Subcutaneous abdominal adipose tissue (tissue), 5 donors: ENCODE measurements around the gene HNRNPA1.
A peak's percentile ranks its signal among the peaks of the same experiment; 100 is the strongest.
"Not testable (repeated sequence)": the region's sequence is repeated elsewhere in the genome, so short reads cannot be mapped to it uniquely, and the experiment has no call there.

Experiments used
- H3K27ac ChIP-seq: one replicate; pipeline ENCODE4 v1.7.0; 2013; ENCODE audit warnings: low read depth, mild to moderate bottlenecking, inconsistent platforms, low read length, moderate library complexity
- H3K27me3 ChIP-seq, 5 donors: one replicate each; pipeline ENCODE4 v1.7.0; 2013; ENCODE audit warnings: low read length in 5 of 5, inconsistent platforms in 1 of 5; ENCODE audit not compliant: control insufficient read depth in 5 of 5, insufficient read depth in 4 of 5
- H3K36me3 ChIP-seq, 5 donors: one replicate each; pipeline ENCODE4 v1.7.0; 2013; ENCODE audit warnings: low read length in 5 of 5; ENCODE audit not compliant: control insufficient read depth in 5 of 5, insufficient read depth in 5 of 5
- H3K4me1 ChIP-seq, 5 donors: one replicate each; pipeline ENCODE4 v1.7.0; 2013; ENCODE audit warnings: low read length in 5 of 5, mild to moderate bottlenecking in 3 of 5, moderate library complexity in 1 of 5; ENCODE audit not compliant: control insufficient read depth in 5 of 5, insufficient read depth in 5 of 5
- H3K4me3 ChIP-seq, 5 donors: one replicate each; pipeline ENCODE4 v1.7.0; 2013; ENCODE audit warnings: low read length in 5 of 5, low read depth in 1 of 5
- H3K9ac ChIP-seq, 5 donors: one replicate each; pipeline ENCODE4 v1.7.0; 2013; ENCODE audit warnings: low read length in 5 of 5, mild to moderate bottlenecking in 4 of 5, moderate library complexity in 3 of 5
- H3K9me3 ChIP-seq, 5 donors: one replicate each; pipeline ENCODE4 v1.7.0; 2013; ENCODE audit warnings: low read length in 5 of 5; ENCODE audit not compliant: control insufficient read depth in 5 of 5
- donor health status: healthy.
- donor health status: healthy.
- donor health status: healthy.
- donor health status: healthy.
- donor health status: healthy.

The HNRNPA1 gene

GRCh38 chr12:54270345-54270744 is 10.2 kb upstream of the HNRNPA1 start:
- H3K36me3 ChIP-seq, result peaks cover 0 to 10% (median 4%) of the 10 kb centered on the region in 5 donors
- H3K27me3 ChIP-seq, result no peaks in the 10 kb centered on the region
- H3K9me3 ChIP-seq, result no peaks in the 10 kb centered on the region
- no peak overlapping the region for H3K27ac ChIP-seq
- H3K9ac ChIP-seq, result no peak overlapping the region
- H3K4me1 ChIP-seq, result no peaks in the 10 kb centered on the region
- no peak overlapping the region for H3K4me3 ChIP-seq

DNA sequence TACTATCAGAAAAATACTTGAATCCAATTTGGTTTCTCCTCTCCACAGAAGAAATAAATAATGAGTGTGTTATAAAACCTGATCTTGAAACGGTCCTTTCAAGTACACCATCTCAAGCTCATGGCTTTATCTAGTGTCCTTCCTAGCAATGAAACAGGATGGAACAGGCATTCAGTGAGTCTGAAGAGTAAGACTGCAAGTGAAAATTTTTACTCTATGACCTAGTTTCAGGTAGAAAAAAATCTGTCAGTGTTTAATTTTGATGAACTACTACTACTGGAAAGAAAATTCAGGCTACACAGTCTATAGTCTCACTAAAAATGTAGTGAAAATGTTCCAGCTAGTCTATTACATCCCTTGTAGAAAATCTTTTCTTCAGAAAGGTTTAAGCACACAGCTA is 8.3 kb upstream of the HNRNPA1 start:
- Histone ChIP-seq H3K9me3 (no peaks in the 10 kb centered on the region), H3K4me3 (no peak overlapping the region), H3K9ac (no peak overlapping the region), H3K36me3 (peaks cover 0 to 10% (median 4%) of the 10 kb centered on the region in 5 donors), H3K4me1 (no peaks in the 10 kb centered on the region), H3K27me3 (no peaks in the 10 kb centered on the region), H3K27ac (no peak overlapping the region)

DNA sequence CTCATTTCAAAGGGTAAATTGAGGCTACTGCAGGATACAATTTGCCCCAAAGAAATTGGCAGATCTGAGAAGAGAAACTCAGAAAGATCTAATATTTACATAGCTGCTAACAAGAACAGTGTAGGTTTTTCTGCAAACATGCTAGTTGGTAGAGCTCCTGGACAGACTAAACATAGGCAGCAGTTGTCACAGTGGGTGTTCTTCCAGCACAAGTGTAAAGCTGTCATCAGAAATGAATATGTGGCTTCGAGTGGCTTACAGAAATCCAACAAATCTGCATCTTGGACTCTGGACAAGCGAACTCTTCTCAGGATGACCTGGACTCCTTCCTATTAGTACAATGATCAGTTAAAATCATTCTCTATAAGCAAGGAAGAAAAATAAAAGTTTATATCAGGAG is 6.5 kb upstream of the HNRNPA1 start:
- H3K4me3 ChIP-seq, result no peak overlapping the region
- no peak overlapping the region for H3K27ac ChIP-seq
- peaks cover 0 to 10% (median 4%) of the 10 kb centered on the region in 5 donors for H3K36me3 ChIP-seq
- no peak overlapping the region for H3K9ac ChIP-seq
- H3K27me3 ChIP-seq, result no peaks in the 10 kb centered on the region
- no peaks in the 10 kb centered on the region for H3K9me3 ChIP-seq
- H3K4me1 ChIP-seq, result peaks cover 0 to 14% (median 14%) of the 10 kb centered on the region in 5 donors

- H3K36me3 ChIP-seq, result peaks cover 0 to 10% (median 4%) of the 10 kb centered on the region in 5 donors
- H3K27ac ChIP-seq, result no peak overlapping the region
- H3K4me1 ChIP-seq, result peaks cover 4 to 24% (median 18%) of the 10 kb centered on the region in 5 donors
- no peaks in the 10 kb centered on the region for H3K9me3 ChIP-seq
- H3K4me3 ChIP-seq, result no peak overlapping the region
- no peaks in the 10 kb centered on the region for H3K27me3 ChIP-seq
- no peak overlapping the region for H3K9ac ChIP-seq
Observed at GRCh38 chr12:54276368-54276767, 4.2 kb upstream of the HNRNPA1 start.

DNA sequence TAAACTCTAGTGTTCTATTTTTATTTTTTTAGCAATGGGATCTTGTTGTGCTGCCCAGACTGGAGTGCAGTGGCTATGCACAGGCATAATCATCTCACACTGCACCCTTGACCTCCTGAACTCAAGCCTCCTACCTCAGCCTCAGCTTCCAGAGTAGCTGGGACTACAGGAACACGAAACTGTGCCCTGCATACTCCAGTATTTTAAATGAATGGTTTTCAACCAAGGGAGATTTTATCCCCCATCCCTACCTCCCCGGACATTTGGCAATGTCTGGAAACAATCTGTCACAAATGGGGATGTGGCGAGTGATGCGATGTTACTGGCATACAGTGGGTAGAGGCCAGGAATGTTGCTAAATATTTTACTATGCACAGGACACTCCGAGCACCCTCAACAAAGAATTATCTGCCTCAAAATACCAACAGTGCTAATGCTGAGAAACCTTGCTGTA is 2.7 kb upstream of the HNRNPA1 start:
- peaks cover 4 to 39% (median 33%) of the 10 kb centered on the region in 5 donors for H3K4me1 ChIP-seq
- peak overlapping the region in 4 of 5 donors; percentile 72 to 98 (median 94) for H3K9ac ChIP-seq
- no peaks in the 10 kb centered on the region for H3K27me3 ChIP-seq
- peaks cover 8 to 18% (median 16%) of the 10 kb centered on the region in 5 donors for H3K36me3 ChIP-seq
- no peaks in the 10 kb centered on the region for H3K9me3 ChIP-seq
- H3K4me3 ChIP-seq, result no peak overlapping the region
- H3K27ac ChIP-seq, result peak overlapping the region; percentile 95

DNA sequence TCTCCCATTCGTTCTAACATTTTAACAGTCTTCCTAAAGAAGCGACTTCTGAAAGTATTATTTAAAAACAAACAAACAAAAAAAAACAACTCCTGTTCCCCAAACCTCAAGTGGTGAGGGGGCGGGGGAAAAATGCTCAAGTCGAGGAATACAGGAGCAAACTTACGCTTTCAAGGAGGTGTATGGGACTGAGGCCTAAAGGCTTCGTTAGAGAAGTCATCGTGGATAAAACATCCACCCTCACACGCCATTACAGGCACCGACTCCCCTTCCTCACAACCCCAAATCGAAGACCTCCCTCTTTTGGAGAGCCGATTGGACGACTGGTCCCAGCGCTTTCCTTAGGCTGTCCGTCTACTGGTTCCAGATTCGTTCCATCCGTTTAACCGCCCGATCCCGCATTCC is 1.3 kb upstream of the HNRNPA1 start:
- H3K27ac ChIP-seq, result peak overlapping the region; percentile 95
- H3K4me3 ChIP-seq, result peak overlapping the region; percentile 84 to 100 (median 91)
- H3K9ac ChIP-seq, result peak overlapping the region; percentile 71 to 98 (median 92)
- peaks cover 6 to 53% (median 47%) of the 10 kb centered on the region in 5 donors for H3K4me1 ChIP-seq
- H3K9me3 ChIP-seq, result no peaks in the 10 kb centered on the region
- H3K36me3 ChIP-seq, result peaks cover 18 to 28% (median 24%) of the 10 kb centered on the region in 5 donors
- no peaks in the 10 kb centered on the region for H3K27me3 ChIP-seq

DNA sequence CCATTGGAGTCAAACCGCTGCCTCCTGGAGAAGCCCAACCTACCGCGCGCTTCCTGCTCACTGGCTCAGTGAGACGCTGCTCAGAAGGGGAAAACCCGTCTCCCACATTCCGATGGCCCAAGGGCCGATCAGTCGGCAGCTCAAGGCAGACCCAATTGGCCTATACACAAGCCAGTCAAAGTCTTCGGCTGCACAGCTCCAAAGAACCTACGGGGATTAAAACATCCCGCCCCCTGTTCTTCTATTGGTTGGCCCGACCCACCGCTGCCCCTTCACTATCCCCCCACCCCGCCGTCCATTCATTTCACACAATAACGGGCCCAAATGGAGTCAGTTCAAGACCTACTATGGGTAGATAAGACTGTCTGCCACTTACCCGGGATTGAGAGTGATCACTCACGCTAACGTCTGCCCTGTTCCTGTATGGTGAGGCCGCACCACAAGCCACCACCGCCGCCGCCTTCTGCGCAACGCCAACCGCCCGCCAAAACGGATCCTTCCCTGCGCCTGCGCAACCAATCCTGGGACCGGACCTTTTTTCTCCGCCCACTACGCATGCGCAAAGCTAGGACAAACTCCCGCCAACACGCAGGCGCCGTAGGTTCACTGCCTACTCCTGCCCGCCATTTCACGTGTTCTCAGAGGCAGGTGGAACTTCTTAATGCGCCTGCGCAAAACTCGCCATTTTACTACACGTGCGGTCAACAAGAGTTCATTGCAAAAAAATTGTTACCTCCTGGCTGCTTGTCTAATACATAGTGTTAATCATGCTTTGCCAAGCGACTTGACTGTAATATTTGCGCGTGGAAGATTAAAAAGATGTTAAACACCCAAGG is 676 bp upstream of the HNRNPA1 start, which contains the start of gene CBX5:
Gene CBX5, minus strand, starts transcription at position 491 of the 836 bp plus-strand sequence. CDS start 22,472 bp downstream, outside the sequence.
- Histone ChIP-seq H3K4me3 (peak within 1 kb of the TSS; percentile 84 to 100 (median 96)), H3K9ac (peak within 1 kb of the TSS; percentile 87 to 98 (median 94)), H3K27me3 (no peaks in the 10 kb centered on the region), H3K4me1 (peaks cover 6 to 59% (median 50%) of the 10 kb centered on the region in 5 donors), H3K36me3 (peaks cover 19 to 32% (median 26%) of the 10 kb centered on the region in 5 donors), H3K9me3 (no peaks in the 10 kb centered on the region), H3K27ac (peak within 1 kb of the TSS; percentile 95)

GRCh38 chr12:54281261-54281638 is 724 bp downstream of the HNRNPA1 start:
- H3K9me3 ChIP-seq, H3K27me3 ChIP-seq: not testable (repeated sequence)
- H3K4me3 ChIP-seq, result peak overlapping the region; percentile 84 to 100 (median 96)
- peak overlapping the region; percentile 95 for H3K27ac ChIP-seq
- peaks cover 28 to 46% (median 39%) of the 10 kb centered on the region in 5 donors for H3K36me3 ChIP-seq
- H3K4me1 ChIP-seq, result peaks cover 6 to 69% (median 61%) of the 10 kb centered on the region in 5 donors
- peak overlapping the region; percentile 79 to 98 (median 92) for H3K9ac ChIP-seq

GRCh38 chr12:54281694-54282093 is 1.2 kb downstream of the HNRNPA1 start:
- Histone ChIP-seq H3K27ac (peak overlapping the region; percentile 95), H3K4me1 (peaks cover 6 to 73% (median 65%) of the 10 kb centered on the region in 5 donors), H3K4me3 (peak overlapping the region; percentile 84 to 100 (median 96)), H3K36me3 (peaks cover 33 to 51% (median 43%) of the 10 kb centered on the region in 5 donors), H3K9ac (peak overlapping the region; percentile 79 to 98 (median 92))
- not testable (repeated sequence) for H3K27me3 ChIP-seq, H3K9me3 ChIP-seq
